ENCODE results near the gene KPNA1.
"Not testable (repeated sequence)": the region's sequence is repeated elsewhere in the genome, so short reads cannot be mapped to it uniquely, and the experiment has no call there.

KPNA1 gene

GRCh38 chr3:122476532-122476931 lies 38.2 kb downstream of the KPNA1 start:
- TF ChIP-seq POLR2A (IDR thresholded peaks at IDR 0.05; ENCODE audit: low read length) (no peak), GATA1 (IDR thresholded peaks at IDR 0.05; ENCODE audit: low read depth, low read length) (no peak)
- no peak for DNase-seq

- TF ChIP-seq POLR2A (IDR thresholded peaks at IDR 0.05; ENCODE audit: low read length) (no peak), GATA1 (IDR thresholded peaks at IDR 0.05; ENCODE audit: low read depth, low read length) (no peak)
- no peak for DNase-seq
These were observed 39.4 kb downstream of the KPNA1 start for GRCh38 chr3:122475316-122475715.

GRCh38 chr3:122469659-122470058 lies 45.1 kb downstream of the KPNA1 start:
- TF ChIP-seq POLR2A (IDR thresholded peaks at IDR 0.05; ENCODE audit: low read length): no peak
- TF ChIP-seq GATA1 (IDR thresholded peaks at IDR 0.05; ENCODE audit: low read depth, low read length): no peak
- DNase-seq: no peak

- DNase-seq: no peak
- TF ChIP-seq POLR2A (IDR thresholded peaks at IDR 0.05; ENCODE audit: low read length) (no peak), GATA1 (IDR thresholded peaks at IDR 0.05; ENCODE audit: low read depth, low read length) (no peak)
These were observed 45.7 kb downstream of the KPNA1 start for GRCh38 chr3:122468896-122469533.

GRCh38 chr3:122466701-122467240 lies 48.0 kb downstream of the KPNA1 start:
- no peak for TF ChIP-seq GATA1 (IDR thresholded peaks at IDR 0.05; ENCODE audit: low read depth, low read length)
- no peak for DNase-seq

- TF ChIP-seq GATA1 (IDR thresholded peaks at IDR 0.05; ENCODE audit: low read depth, low read length) (no peak), POLR2A (IDR thresholded peaks at IDR 0.05; ENCODE audit: low read length) (no peak)
- no peak for DNase-seq
These were observed 50.1 kb downstream of the KPNA1 start for GRCh38 chr3:122464659-122465058.

- DNase-seq: no peak
- TF ChIP-seq POLR2A (IDR thresholded peaks at IDR 0.05; ENCODE audit: low read length) (no peak), GATA1 (IDR thresholded peaks at IDR 0.05; ENCODE audit: low read depth, low read length) (no peak)
These were observed 52.3 kb downstream of the KPNA1 start for GRCh38 chr3:122462406-122462805.

- no peak for DNase-seq
- no peak for TF ChIP-seq GATA1 (IDR thresholded peaks at IDR 0.05; ENCODE audit: low read depth, low read length)
- TF ChIP-seq POLR2A (IDR thresholded peaks at IDR 0.05; ENCODE audit: low read length): no peak
These were observed 52.9 kb downstream of the KPNA1 start for GRCh38 chr3:122461806-122462205.

GRCh38 chr3:122458992-122459391 lies 55.7 kb downstream of the KPNA1 start:
- peak; percentile 49 to 68 for DNase-seq
- TF ChIP-seq POLR2A (IDR thresholded peaks at IDR 0.05; ENCODE audit: low read length) (no peak), GATA1 (IDR thresholded peaks at IDR 0.05; ENCODE audit: low read depth, low read length) (no peak)

- no peak for TF ChIP-seq GATA1 (IDR thresholded peaks at IDR 0.05; ENCODE audit: low read depth, low read length)
- TF ChIP-seq POLR2A (IDR thresholded peaks at IDR 0.05; ENCODE audit: low read length): no peak
- DNase-seq: no peak
These were observed 57.0 kb downstream of the KPNA1 start for GRCh38 chr3:122457706-122458105.

GRCh38 chr3:122456074-122456473 lies 58.7 kb downstream of the KPNA1 start:
- TF ChIP-seq POLR2A (IDR thresholded peaks at IDR 0.05; ENCODE audit: low read length): no peak
- TF ChIP-seq GATA1 (IDR thresholded peaks at IDR 0.05; ENCODE audit: low read depth, low read length): no peak
- DNase-seq: no peak

GRCh38 chr3:122451371-122451770 lies 63.4 kb downstream of the KPNA1 start:
- DNase-seq: no peak
- TF ChIP-seq GATA1 (IDR thresholded peaks at IDR 0.05; ENCODE audit: low read depth, low read length) (no peak), POLR2A (IDR thresholded peaks at IDR 0.05; ENCODE audit: low read length) (no peak)

- DNase-seq: not testable (repeated sequence)
These were observed 66.5 kb downstream of the KPNA1 start for GRCh38 chr3:122448218-122448617.

GRCh38 chr3:122444491-122444887 lies 70.2 kb downstream of the KPNA1 start:
- DNase-seq: not testable (repeated sequence)

- DNase-seq: peak in 1 of 2 experiments; percentile 14
These were observed 70.8 kb downstream of the KPNA1 start for GRCh38 chr3:122443762-122444490.
